ENCODE results near the gene CNTN2.

Gene CNTN2

GRCh38 chr1:205074084-205074483 is 31.1 kb downstream of the CNTN2 start:
- no peak for DNase-seq (ENCODE audit: extremely low spot score)
- ChIA-PET CTCF (interaction anchor here (1.1 to 8.8 kb wide), 3 partner anchors 12 to 85 kb away, joined by 3 to 78 read pairs (median 5); no protein-coding TSS in a partner anchor), POLR2A (no interaction called here)
- TF ChIP-seq CTCF (IDR thresholded peaks at IDR 0.05; ENCODE audit: control extremely low read depth, extremely low read depth, low read depth, missing control alignments) = no peak

DNA sequence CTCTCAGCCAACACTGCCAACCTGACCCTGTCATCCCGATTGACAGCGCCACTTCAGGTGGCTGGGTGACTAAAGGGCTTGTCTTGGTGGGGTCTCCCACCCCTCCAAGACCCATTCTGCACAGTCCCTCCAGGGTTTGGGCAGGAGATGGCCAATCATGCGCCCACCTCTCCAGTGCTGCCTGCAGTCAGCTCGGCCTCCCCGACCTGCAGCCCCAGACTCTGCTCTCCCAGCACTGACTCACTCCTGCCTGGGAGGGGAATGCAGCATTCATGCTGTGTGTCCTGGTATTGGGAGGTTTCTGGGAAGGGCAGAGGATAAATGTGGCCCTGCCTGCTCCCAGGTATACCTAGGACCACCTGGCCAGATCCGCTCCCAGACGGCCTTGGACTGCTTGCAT is 31.5 kb downstream of the CNTN2 start:
- ChIA-PET CTCF (interaction anchor here (1.0 to 8.8 kb wide), 6 partner anchors 8 to 98 kb away, joined by 3 to 78 read pairs (median 4); partner anchors contain the start of gene TMEM81), POLR2A (no interaction called here)
- TF ChIP-seq CTCF (IDR thresholded peaks at IDR 0.05; ENCODE audit: control extremely low read depth, extremely low read depth, low read depth, missing control alignments) = no peak
- DNase-seq (ENCODE audit: extremely low spot score) = no peak

- POLR2A ChIA-PET = no interaction called here
- TF ChIP-seq CTCF (IDR thresholded peaks at IDR 0.05; ENCODE audit: control extremely low read depth, extremely low read depth, low read depth, missing control alignments) = no peak
- CTCF ChIA-PET = interaction anchor here (0.7 to 8.8 kb wide), 6 partner anchors 9 to 268 kb away, joined by 3 to 78 read pairs (median 4); partner anchors contain the start of gene TMEM81
- DNase-seq (ENCODE audit: extremely low spot score) = no peak
Observed at GRCh38 chr1:205075642-205076155, 32.7 kb downstream of the CNTN2 start.

- ChIA-PET POLR2A (no interaction called here), CTCF (interaction anchor here (0.7 to 8.8 kb wide), 3 partner anchors 10 to 269 kb away, joined by 3 to 78 read pairs (median 4); no protein-coding TSS in a partner anchor)
- no peak for TF ChIP-seq CTCF (IDR thresholded peaks at IDR 0.05; ENCODE audit: control extremely low read depth, extremely low read depth, low read depth, missing control alignments)
- no peak for DNase-seq (ENCODE audit: extremely low spot score)
Observed at GRCh38 chr1:205076245-205076761, 33.3 kb downstream of the CNTN2 start.

DNA sequence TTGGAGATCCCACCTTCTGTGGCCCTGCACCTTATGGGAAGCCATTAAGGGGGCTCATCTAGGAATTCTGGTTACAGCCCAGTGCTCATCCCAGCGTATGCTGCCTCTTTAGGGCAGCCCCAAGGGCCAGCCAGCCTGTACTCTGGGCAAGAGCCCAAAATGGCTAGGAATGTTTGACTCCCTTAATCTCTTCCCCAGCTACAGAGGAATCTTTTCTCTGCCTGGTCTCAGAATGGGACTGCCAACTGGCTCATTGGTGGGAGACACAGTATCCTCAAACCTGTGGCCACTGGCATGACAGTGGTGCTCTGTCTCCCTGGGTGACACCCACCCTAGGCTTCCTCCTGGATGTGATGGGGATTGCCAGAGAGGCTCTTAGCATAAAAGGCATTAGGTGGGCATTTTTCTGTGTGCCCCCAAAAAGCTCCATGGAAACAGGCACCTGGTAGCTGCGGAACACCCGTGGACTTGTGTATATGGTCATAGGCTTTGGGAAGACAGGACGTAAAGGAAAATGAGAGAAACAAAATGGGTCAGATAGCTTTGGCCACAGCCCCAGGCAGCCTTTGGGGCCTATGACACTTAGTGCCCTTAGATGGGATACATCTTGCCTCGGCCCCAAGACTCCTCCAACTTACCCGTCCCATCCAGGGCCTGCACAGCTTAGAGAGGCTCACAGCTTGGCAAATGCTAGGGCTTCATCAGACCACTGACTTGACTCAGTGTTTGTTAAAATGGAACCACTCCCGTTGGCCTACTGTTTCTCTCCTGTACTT is 34.3 kb downstream of the CNTN2 start:
- ChIA-PET POLR2A (no interaction called here), CTCF (interaction anchor here (0.8 to 8.8 kb wide), 4 partner anchors 9 to 179 kb away, joined by 3 to 78 read pairs (median 4); no protein-coding TSS in a partner anchor)
- DNase-seq (ENCODE audit: extremely low spot score) = no peak

More for the DNA sequence above, 34.3 kb downstream of the CNTN2 start:
- TF ChIP-seq CTCF (IDR thresholded peaks at IDR 0.05; ENCODE audit: control extremely low read depth, extremely low read depth, low read depth, missing control alignments) = no peak

Measured in GM10248 (cell line).